HFF-Myc (cell line): ENCODE measurements around the gene ITPKC.

Source experiments
- DNase-seq: peaks from one replicate; pipeline ENCODE4 v3.0.0-alpha.2; 2011; ENCODE audit warnings: low read depth; ENCODE audit errors: extremely low read depth
- H3K4me3 ChIP-seq: replicated peaks from 2 replicates; pipeline ENCODE4 v1.5.1; 2011; ENCODE audit warnings: low read depth, mild to moderate bottlenecking, control low read depth, low read length
- CTCF ChIP-seq: IDR thresholded peaks from 2 replicates; pipeline ENCODE4 v1.5.1; 2012; ENCODE audit warnings: mild to moderate bottlenecking, low read depth, low read length, control low read depth; ENCODE audit errors: missing control alignments

ITPKC gene

GRCh38 chr19:40716482-40717324 is at the start of gene ITPKC, which contains the start of gene COQ8B:
Gene ITPKC (plus strand): TSS chr19:40717112. CDS start chr19:40717136, 24 bp downstream.
Gene COQ8B (minus strand): TSS chr19:40716886. CDS start chr19:40714632, 2,254 bp downstream.
- TF ChIP-seq CTCF, result no peak
- DNase-seq, result peak; percentile 81
- H3K4me3 ChIP-seq, result peak within 1 kb of the TSS; percentile 69

GRCh38 chr19:40667602-40668001 is 49.3 kb upstream of the ITPKC start:
- no peak for DNase-seq
- TF ChIP-seq CTCF, result no peak

GRCh38 chr19:40668991-40669614 is 47.8 kb upstream of the ITPKC start:
- no peak overlapping the region for H3K4me3 ChIP-seq
- DNase-seq, result no peak
- no peak for TF ChIP-seq CTCF

More at GRCh38 chr19:40667602-40668001, 49.3 kb upstream of the ITPKC start:
- no peak overlapping the region for H3K4me3 ChIP-seq

- H3K4me3 ChIP-seq, result no peak overlapping the region
- no peak for DNase-seq
- TF ChIP-seq CTCF, result no peak
Measured at GRCh38 chr19:40671404-40671803, 45.5 kb upstream of the ITPKC start.

- no peak overlapping the region for H3K4me3 ChIP-seq
- no peak for DNase-seq
- no peak for TF ChIP-seq CTCF
Measured at GRCh38 chr19:40672038-40672437, 44.9 kb upstream of the ITPKC start.

- DNase-seq, result no peak
- TF ChIP-seq CTCF, result no peak
- no peak overlapping the region for H3K4me3 ChIP-seq
Measured at GRCh38 chr19:40672573-40673299, 44.2 kb upstream of the ITPKC start.
